HepG2 (cell line): Measurements from ENCODE around the gene CAPZB. TPM values are rescaled to one million over a fixed set of nuclear protein-coding genes. Genes with fewer than 3 reads are reported as not detected.

ENCODE experiments used
- AGO2 ChIP-seq: fragments of 200-400 bp; formaldehyde crosslinking; optimal IDR thresholded peaks from 2 replicates; pipeline ENCODE3; 2017; ENCODE audit warnings: mild to moderate bottlenecking, low read depth, low read length, moderate library complexity
- ARID4A ChIP-seq: sonication (generic); formaldehyde crosslinking; IDR thresholded peaks from 2 replicates; pipeline ENCODE4 v1.5.0; 2020; ENCODE audit warnings: mild to moderate bottlenecking, missing genetic modification reagents, borderline replicate concordance
- ATF1 ChIP-seq: IDR thresholded peaks from 2 replicates; pipeline ENCODE4 v1.6.1; 2016; ENCODE audit warnings: mild to moderate bottlenecking, control low read depth
- CBX1 ChIP-seq: IDR thresholded peaks from one replicate; pipeline ENCODE4 v1.6.1; 2016; ENCODE audit warnings: antibody characterized with exemption, low read depth
- GATAD1 ChIP-seq: IDR thresholded peaks from 2 replicates; pipeline ENCODE4 v1.6.1; 2016; ENCODE audit warnings: missing genetic modification reagents, missing compliant biosample characterization
- GFI1 ChIP-seq: sonication (generic); formaldehyde crosslinking; IDR thresholded peaks from 2 replicates; pipeline ENCODE4 v1.5.0; 2020; ENCODE audit warnings: missing genetic modification reagents, mild to moderate bottlenecking, borderline replicate concordance
- HES4 ChIP-seq: sonication (generic); formaldehyde crosslinking; IDR thresholded peaks from 2 replicates; pipeline ENCODE4 v1.9.0; 2021; ENCODE audit warnings: mild to moderate bottlenecking, missing genetic modification reagents, borderline replicate concordance
- HOXA7 ChIP-seq: sonication (generic); formaldehyde crosslinking; IDR thresholded peaks from 2 replicates; pipeline ENCODE4 v1.8.1; 2022; ENCODE audit warnings: mild to moderate bottlenecking, missing genetic modification reagents, moderate library complexity
- KAT7 ChIP-seq: IDR thresholded peaks from 2 replicates; pipeline ENCODE4 v1.6.1; 2018; ENCODE audit warnings: borderline replicate concordance, missing compliant biosample characterization
- KDM2A ChIP-seq: sonication (generic); formaldehyde crosslinking; IDR thresholded peaks from 2 replicates; pipeline ENCODE4 v1.4.0; 2020; ENCODE audit warnings: low read depth, missing genetic modification reagents, borderline replicate concordance
- KLF12 ChIP-seq: sonication (generic); formaldehyde crosslinking; IDR thresholded peaks from 2 replicates; pipeline ENCODE4 v1.4.0; 2020; ENCODE audit warnings: missing genetic modification reagents, borderline replicate concordance
- RAD21 ChIP-seq: fragments of 450-650 bp; formaldehyde crosslinking; IDR thresholded peaks from 2 replicates; pipeline ENCODE4 v1.5.0; 2020; ENCODE audit warnings: mild to moderate bottlenecking
- SAP130 ChIP-seq: IDR thresholded peaks from 2 replicates; pipeline ENCODE4 v1.6.1; 2016; ENCODE audit warnings: low read depth
- SP5 ChIP-seq: IDR thresholded peaks from 2 replicates; pipeline ENCODE4 v1.6.1; 2016; ENCODE audit warnings: low read depth, borderline replicate concordance
- THAP8 ChIP-seq: sonication (generic); formaldehyde crosslinking; IDR thresholded peaks from 2 replicates; pipeline ENCODE4 v1.5.1; 2020; ENCODE audit warnings: missing genetic modification reagents, mild to moderate bottlenecking, borderline replicate concordance
- ZNF124 ChIP-seq: sonication (generic); formaldehyde crosslinking; IDR thresholded peaks from 2 replicates; pipeline ENCODE4 v1.4.0; 2020; ENCODE audit warnings: missing genetic modification reagents
- ZNF253 ChIP-seq: sonication (generic); formaldehyde crosslinking; IDR thresholded peaks from 2 replicates; pipeline ENCODE4 v1.8.0; 2022; ENCODE audit warnings: mild to moderate bottlenecking, missing genetic modification reagents, borderline replicate concordance
- ZNF501 ChIP-seq: sonication (generic); formaldehyde crosslinking; IDR thresholded peaks from 2 replicates; pipeline ENCODE4 v1.5.1; 2020; ENCODE audit warnings: mild to moderate bottlenecking, moderate library complexity, missing genetic modification reagents
- ZNF616 ChIP-seq: sonication (generic); formaldehyde crosslinking; IDR thresholded peaks from 2 replicates; pipeline ENCODE4 v1.5.0; 2020; ENCODE audit warnings: low read depth, mild to moderate bottlenecking, missing genetic modification reagents
- ZNF703 ChIP-seq: sonication (generic); formaldehyde crosslinking; IDR thresholded peaks from 2 replicates; pipeline ENCODE4 v1.5.1; 2020; ENCODE audit warnings: missing genetic modification reagents, mild to moderate bottlenecking, moderate library complexity, borderline replicate concordance
- polyA plus RNA-seq, 8 experiments: library from polyadenylated mRNA; depleted of rRNA in 3 of 8; stranded (reverse) in 7 of 8; unstranded in 1 of 8; fragments of >200 nt; fragmentation: Illumina TruSeq in 4 of 8; extraction: Trizol in 4 of 8; gene quantifications; 2 replicates each; pipeline versions ENCODE4 v1.2.1 to v1.2.3, GENCODE V29; 2011 to 2016; ENCODE audit warnings: low read depth in 4 of 8, missing spikeins in 1 of 8, mixed read lengths in 1 of 8; ENCODE audit not compliant: insufficient read depth in 1 of 8
- total RNA-seq, 5 experiments: library from RNA; depleted of rRNA; stranded (reverse); fragments of >200 nt; fragmentation: Illumina TruSeq; extraction: Trizol; gene quantifications; 2 replicates each; pipeline ENCODE4 v1.2.3, GENCODE V29; 2016; ENCODE audit warnings: low read depth in 1 of 5
- TF ChIP-seq, protein P1 (sequence below): sonication (generic); formaldehyde crosslinking; IDR thresholded peaks from 2 replicates; pipeline ENCODE4 v1.4.0; 2020; ENCODE audit warnings: mild to moderate bottlenecking, missing genetic modification reagents
- TF ChIP-seq, protein P2 (sequence below): sonication (generic); formaldehyde crosslinking; conservative IDR thresholded peaks from 2 replicates; pipeline ENCODE4 v1.4.0; 2020; ENCODE audit warnings: missing genetic modification reagents
- TF ChIP-seq, protein P3 (sequence below): sonication (generic); formaldehyde crosslinking; IDR thresholded peaks from 2 replicates; pipeline ENCODE4 v1.9.0; 2021; ENCODE audit warnings: missing genetic modification reagents, mild to moderate bottlenecking, borderline replicate concordance

The CAPZB gene
- total and polyA plus RNA-seq, 2 of the 13 experiments (the other 11 are each of a cell fraction or from before 2014, with no cell fraction given): 58.9 to 76.9 TPM

- TF ChIP-seq SAP130 (CRISPR knock-in tag) (peak; percentile 47), ZNF124 (CRISPR knock-in tag) (0 out of 2 replicates have a peak, but pooled peaks have one; percentile 12), GFI1 (CRISPR knock-in tag) (0 out of 2 replicates have a peak, but pooled peaks have one; percentile 10), KLF12 (CRISPR knock-in tag) (no peak), RAD21 (no peak), HOXA7 (CRISPR knock-in tag) (no peak), AGO2 (peak; percentile 68), KDM2A (CRISPR knock-in tag) (0 out of 2 replicates have a peak, but pooled peaks have one; percentile 21), HES4 (CRISPR knock-in tag) (peak; percentile 61; the same call in 1 of the 2 replicates), ZNF703 (CRISPR knock-in tag) (0 out of 2 replicates have a peak, but pooled peaks have one; percentile 51), GATAD1 (CRISPR knock-in tag) (peak; percentile 27; the same call in 1 of the 2 replicates), ARID4A (CRISPR knock-in tag) (peak; percentile 62; the same call in 1 of the 2 replicates), THAP8 (peak; percentile 17; the same call in 1 of the 2 replicates), SP5 (peak; percentile 31; the same call in 1 of the 2 replicates), ZNF616 (CRISPR knock-in tag) (no peak), KAT7 (CRISPR knock-in tag) (peak; percentile 43; the same call in 1 of the 2 replicates), CBX1 (peak; percentile 3), ATF1 (CRISPR knock-in tag) (no peak), ZNF253 (peak; percentile 61; the same call in 1 of the 2 replicates), ZNF501 (CRISPR knock-in tag) (peak; percentile 50)
- TF ChIP-seq, protein P1, sequence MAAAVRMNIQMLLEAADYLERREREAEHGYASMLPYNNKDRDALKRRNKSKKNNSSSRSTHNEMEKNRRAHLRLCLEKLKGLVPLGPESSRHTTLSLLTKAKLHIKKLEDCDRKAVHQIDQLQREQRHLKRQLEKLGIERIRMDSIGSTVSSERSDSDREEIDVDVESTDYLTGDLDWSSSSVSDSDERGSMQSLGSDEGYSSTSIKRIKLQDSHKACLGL (CRISPR knock-in tag): no peak
- TF ChIP-seq, protein P2, sequence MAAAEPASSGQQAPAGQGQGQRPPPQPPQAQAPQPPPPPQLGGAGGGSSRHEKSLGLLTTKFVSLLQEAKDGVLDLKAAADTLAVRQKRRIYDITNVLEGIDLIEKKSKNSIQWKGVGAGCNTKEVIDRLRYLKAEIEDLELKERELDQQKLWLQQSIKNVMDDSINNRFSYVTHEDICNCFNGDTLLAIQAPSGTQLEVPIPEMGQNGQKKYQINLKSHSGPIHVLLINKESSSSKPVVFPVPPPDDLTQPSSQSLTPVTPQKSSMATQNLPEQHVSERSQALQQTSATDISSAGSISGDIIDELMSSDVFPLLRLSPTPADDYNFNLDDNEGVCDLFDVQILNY (CRISPR knock-in tag): no peak
- TF ChIP-seq, protein P3, sequence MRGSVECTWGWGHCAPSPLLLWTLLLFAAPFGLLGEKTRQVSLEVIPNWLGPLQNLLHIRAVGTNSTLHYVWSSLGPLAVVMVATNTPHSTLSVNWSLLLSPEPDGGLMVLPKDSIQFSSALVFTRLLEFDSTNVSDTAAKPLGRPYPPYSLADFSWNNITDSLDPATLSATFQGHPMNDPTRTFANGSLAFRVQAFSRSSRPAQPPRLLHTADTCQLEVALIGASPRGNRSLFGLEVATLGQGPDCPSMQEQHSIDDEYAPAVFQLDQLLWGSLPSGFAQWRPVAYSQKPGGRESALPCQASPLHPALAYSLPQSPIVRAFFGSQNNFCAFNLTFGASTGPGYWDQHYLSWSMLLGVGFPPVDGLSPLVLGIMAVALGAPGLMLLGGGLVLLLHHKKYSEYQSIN (CRISPR knock-in tag): no peak
Observed at GRCh38 chr1:19484798-19485361, 459 bp downstream of the CAPZB start (continued).
